ENCODE measurements around the gene SPOUT1.
"Not testable (repeated sequence)": the region's sequence is repeated elsewhere in the genome, so short reads cannot be mapped to it uniquely, and the experiment has no call there.

SPOUT1 gene

GRCh38 chr9:128782669-128783068, 46.9 kb downstream of the SPOUT1 start:
- Mint-ChIP-seq H3K27ac (peak overlapping the region; percentile 98), H3K4me3 (peak overlapping the region in 1 of 2 donors; percentile 18), H3K9me3 (no peaks in the 10 kb centered on the region), H3K27me3 (no peaks in the 10 kb centered on the region), H3K4me1 (peaks cover 21 to 52% of the 10 kb centered on the region in 2 donors), H3K36me3 (peaks cover 10 to 17% of the 10 kb centered on the region in 2 donors)
- DNase-seq (no peak), ATAC-seq (replicated peaks) (no peak)

- Mint-ChIP-seq H3K27ac (peak overlapping the region; percentile 94), H3K36me3 (peaks cover 5 to 11% of the 10 kb centered on the region in 2 donors), H3K27me3 (no peaks in the 10 kb centered on the region), H3K4me3 (peak overlapping the region in 1 of 2 donors; percentile 22), H3K9me3 (no peaks in the 10 kb centered on the region), H3K4me1 (peaks cover 20 to 51% of the 10 kb centered on the region in 2 donors)
- DNase-seq (peak; percentile 69), ATAC-seq (replicated peaks) (peak; percentile 88 to 89)
Measured at GRCh38 chr9:128781187-128782070, 48.2 kb downstream of the SPOUT1 start.

- H3K36me3 Mint-ChIP-seq, result peaks cover 7 to 11% of the 10 kb centered on the region in 2 donors
- H3K4me3 Mint-ChIP-seq, result peak overlapping the region; percentile 13 to 43
Measured at GRCh38 chr9:128780093-128780492, 49.5 kb downstream of the SPOUT1 start.

GRCh38 chr9:128774804-128775203, 54.8 kb downstream of the SPOUT1 start:
- Mint-ChIP-seq H3K27ac (peak overlapping the region; percentile 87), H3K4me3 (peak overlapping the region in 1 of 2 donors; percentile 8), H3K9me3 (peaks cover 2 to 5% of the 10 kb centered on the region in 2 donors), H3K36me3 (peaks cover 19% of the 10 kb centered on the region in 2 donors), H3K27me3 (no peaks in the 10 kb centered on the region), H3K4me1 (peaks cover 18 to 60% of the 10 kb centered on the region in 2 donors)
- no peak for DNase-seq
- ATAC-seq (replicated peaks), result no peak

More at GRCh38 chr9:128780093-128780492, 49.5 kb downstream of the SPOUT1 start:
- H3K27ac Mint-ChIP-seq, result peak overlapping the region; percentile 93
- not testable (repeated sequence) for H3K9me3 Mint-ChIP-seq; DNase-seq; H3K27me3 Mint-ChIP-seq; ATAC-seq (replicated peaks)
- H3K4me1 Mint-ChIP-seq, result peaks cover 20 to 50% of the 10 kb centered on the region in 2 donors

GRCh38 chr9:128773049-128773448, 56.5 kb downstream of the SPOUT1 start:
- peaks cover 24 to 65% of the 10 kb centered on the region in 2 donors for H3K4me1 Mint-ChIP-seq
- peak overlapping the region in 1 of 2 donors; percentile 92 for H3K4me3 Mint-ChIP-seq
- H3K9me3 Mint-ChIP-seq, result peaks cover 2 to 5% of the 10 kb centered on the region in 2 donors
- DNase-seq (no peak), ATAC-seq (replicated peaks) (no peak)
- H3K36me3 Mint-ChIP-seq, result peaks cover 27 to 28% of the 10 kb centered on the region in 2 donors
- no peaks in the 10 kb centered on the region for H3K27me3 Mint-ChIP-seq
- H3K27ac Mint-ChIP-seq, result peak overlapping the region; percentile 97

GRCh38 chr9:128771745-128772519, 57.7 kb downstream of the SPOUT1 start, which contains the start of gene ZER1:
Gene ZER1 (minus strand): TSS chr9:128771927. CDS start chr9:128755565, 16,362 bp downstream.
- DNase-seq (peak; percentile 91), ATAC-seq (replicated peaks) (peak; percentile 92 to 95)
- Mint-ChIP-seq H3K27ac (peak within 1 kb of the TSS; percentile 97), H3K4me1 (peaks cover 27 to 64% of the 10 kb centered on the region in 2 donors), H3K9me3 (peaks cover 2 to 5% of the 10 kb centered on the region in 2 donors), H3K36me3 (peaks cover 29 to 34% of the 10 kb centered on the region in 2 donors), H3K4me3 (peak within 1 kb of the TSS; percentile 92 to 97), H3K27me3 (no peaks in the 10 kb centered on the region)

- Mint-ChIP-seq H3K27ac (peak overlapping the region; percentile 97), H3K4me1 (peaks cover 27 to 64% of the 10 kb centered on the region in 2 donors)
- no peak for DNase-seq
Measured at GRCh38 chr9:128771094-128771721, 58.4 kb downstream of the SPOUT1 start.

GRCh38 chr9:128770286-128771030, 59.1 kb downstream of the SPOUT1 start:
- Mint-ChIP-seq H3K36me3 (peaks cover 34 to 36% of the 10 kb centered on the region in 2 donors), H3K4me3 (peak overlapping the region; percentile 92 to 97), H3K9me3 (peaks cover 2 to 5% of the 10 kb centered on the region in 2 donors), H3K4me1 (peaks cover 31 to 70% of the 10 kb centered on the region in 2 donors), H3K27ac (peak overlapping the region; percentile 97), H3K27me3 (no peaks in the 10 kb centered on the region)
- no peak for ATAC-seq (replicated peaks)
- no peak for DNase-seq

More at GRCh38 chr9:128771094-128771721, 58.4 kb downstream of the SPOUT1 start:
- H3K9me3 Mint-ChIP-seq, result peaks cover 2 to 5% of the 10 kb centered on the region in 2 donors
- peak; percentile 28 to 39 for ATAC-seq (replicated peaks)
- peak overlapping the region; percentile 92 to 97 for H3K4me3 Mint-ChIP-seq
- H3K27me3 Mint-ChIP-seq, result no peaks in the 10 kb centered on the region
- peaks cover 29 to 34% of the 10 kb centered on the region in 2 donors for H3K36me3 Mint-ChIP-seq
